ENCODE measurements around the gene SCN1B.
A peak's percentile ranks its signal among the peaks of the same experiment; 100 is the strongest.
"Not testable (repeated sequence)": the region's sequence is repeated elsewhere in the genome, so short reads cannot be mapped to it uniquely, and the experiment has no call there.

Gene SCN1B

GRCh38 chr19:35039881-35040825 is 9.9 kb downstream of the SCN1B start:
- no peak for DNase-seq

GRCh38 chr19:35040826-35041547 is 10.7 kb downstream of the SCN1B start:
- no peak for DNase-seq

- no peak for DNase-seq
These were observed 11.3 kb downstream of the SCN1B start, which contains the start of gene HPN for GRCh38 chr19:35041548-35042055. Gene HPN (plus strand): TSS chr19:35041721. CDS start chr19:35042507, 786 bp downstream.

- no peak for DNase-seq
These were observed 11.9 kb downstream of the SCN1B start for GRCh38 chr19:35042056-35042730.

GRCh38 chr19:35042954-35043604 is 12.8 kb downstream of the SCN1B start:
- no peak for DNase-seq

- DNase-seq: no peak
These were observed 13.6 kb downstream of the SCN1B start for GRCh38 chr19:35043906-35044305.

GRCh38 chr19:35044317-35045117 is 14.2 kb downstream of the SCN1B start:
- peak; percentile 42 for DNase-seq

- no peak for DNase-seq
These were observed 15.5 kb downstream of the SCN1B start for GRCh38 chr19:35045667-35046300.

- no peak for DNase-seq
These were observed 16.2 kb downstream of the SCN1B start for GRCh38 chr19:35046461-35046860.

- peak; percentile 32 for DNase-seq
These were observed 18.7 kb downstream of the SCN1B start for GRCh38 chr19:35048911-35049411.

- DNase-seq: peak; percentile 32
These were observed 19.2 kb downstream of the SCN1B start for GRCh38 chr19:35049456-35049855.

- not testable (repeated sequence) for DNase-seq
These were observed 20.4 kb downstream of the SCN1B start for GRCh38 chr19:35050662-35051061.

- DNase-seq: not testable (repeated sequence)
These were observed 21.0 kb downstream of the SCN1B start for GRCh38 chr19:35051268-35051667.

- DNase-seq: no peak
These were observed 21.5 kb downstream of the SCN1B start for GRCh38 chr19:35051796-35052195.

GRCh38 chr19:35052599-35053190 is 22.4 kb downstream of the SCN1B start:
- DNase-seq: no peak

- DNase-seq: no peak
These were observed 23.5 kb downstream of the SCN1B start for GRCh38 chr19:35053667-35054293.

- DNase-seq: no peak
These were observed 24.4 kb downstream of the SCN1B start for GRCh38 chr19:35054626-35055025.

GRCh38 chr19:35055715-35056179 is 25.5 kb downstream of the SCN1B start:
- DNase-seq: peak; percentile 98

GRCh38 chr19:35056513-35057063 is 26.3 kb downstream of the SCN1B start:
- peak; percentile 98 for DNase-seq
